Coronary artery (tissue), 2 donors: ENCODE measurements around the gene C13orf46.

Experiments
- DNase-seq: peaks from one replicate; pipeline ENCODE4 v3.0.0-alpha.2; 2017; ENCODE audit warnings: low spot score
- H3K27ac ChIP-seq, 2 donors: fragments of 200-600 bp; sonication (generic); one replicate each; pipeline ENCODE4 v1.5.1; 2016 to 2019
- H3K4me3 ChIP-seq: fragments of 200-600 bp; sonication (generic); 2 replicates; pipeline ENCODE4 v1.5.1; 2016; ENCODE audit warnings: mild to moderate bottlenecking, moderate library complexity
- CTCF ChIP-seq: fragments of 200-600 bp; sonication (generic); IDR thresholded peaks from one replicate; pipeline ENCODE4 v1.5.1; 2019; ENCODE audit warnings: antibody characterized with exemption

C13orf46 gene

DNA sequence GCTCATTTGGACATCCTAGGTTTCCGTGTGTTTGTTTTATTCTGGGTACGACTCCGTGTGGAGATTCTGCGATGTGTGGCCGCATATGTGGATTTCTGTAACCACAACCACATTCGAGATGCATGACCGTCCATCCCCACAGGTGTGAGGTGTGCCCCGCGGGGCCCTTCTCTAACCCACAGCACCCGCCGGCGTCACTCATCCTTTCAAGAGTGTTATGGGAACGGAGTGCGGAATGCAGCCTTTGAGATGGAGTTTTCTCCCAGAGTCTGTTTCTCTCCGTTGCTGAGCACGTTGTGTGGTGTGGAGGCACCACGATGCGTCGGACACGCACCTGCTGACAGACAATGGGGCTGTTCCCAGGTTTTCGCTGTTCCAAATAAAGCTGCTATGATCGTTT lies 40.0 kb downstream of the C13orf46 start:
- H3K4me3 ChIP-seq: no peak overlapping the region
- TF ChIP-seq CTCF: no peak
- DNase-seq: peak; percentile 55
- no peak overlapping the region for H3K27ac ChIP-seq

DNA sequence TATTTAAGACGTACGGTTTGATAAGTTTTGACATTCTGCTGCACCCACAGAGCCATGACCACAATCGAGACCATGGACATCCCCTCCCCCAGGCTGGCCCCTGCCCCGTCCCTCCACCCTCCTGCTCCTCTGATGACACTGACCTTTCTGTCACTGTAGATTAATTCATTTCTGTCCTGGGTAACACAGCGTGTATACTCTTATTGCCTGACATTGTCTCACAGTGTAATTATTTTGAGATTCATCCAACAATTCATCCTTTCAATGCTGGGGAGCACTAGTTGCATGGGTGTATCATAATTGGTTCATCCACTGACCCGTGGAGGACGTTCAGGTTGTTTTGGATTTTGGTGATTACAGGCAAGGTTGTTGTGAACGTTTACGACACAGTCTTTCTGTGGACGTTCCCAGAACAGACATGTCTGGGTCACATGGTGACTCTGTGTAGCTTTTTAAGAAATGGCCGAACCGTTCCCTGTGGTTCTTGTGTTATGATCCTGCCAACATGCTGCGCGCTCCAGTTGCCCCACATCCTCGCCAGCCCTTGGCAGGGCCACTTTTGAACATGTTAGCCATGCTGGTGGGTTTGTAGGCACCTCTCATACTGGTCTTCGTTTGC lies 41.9 kb downstream of the C13orf46 start:
- DNase-seq: peak; percentile 52
- no peak for TF ChIP-seq CTCF
- Histone ChIP-seq H3K27ac (no peak overlapping the region), H3K4me3 (no peak overlapping the region)

DNA sequence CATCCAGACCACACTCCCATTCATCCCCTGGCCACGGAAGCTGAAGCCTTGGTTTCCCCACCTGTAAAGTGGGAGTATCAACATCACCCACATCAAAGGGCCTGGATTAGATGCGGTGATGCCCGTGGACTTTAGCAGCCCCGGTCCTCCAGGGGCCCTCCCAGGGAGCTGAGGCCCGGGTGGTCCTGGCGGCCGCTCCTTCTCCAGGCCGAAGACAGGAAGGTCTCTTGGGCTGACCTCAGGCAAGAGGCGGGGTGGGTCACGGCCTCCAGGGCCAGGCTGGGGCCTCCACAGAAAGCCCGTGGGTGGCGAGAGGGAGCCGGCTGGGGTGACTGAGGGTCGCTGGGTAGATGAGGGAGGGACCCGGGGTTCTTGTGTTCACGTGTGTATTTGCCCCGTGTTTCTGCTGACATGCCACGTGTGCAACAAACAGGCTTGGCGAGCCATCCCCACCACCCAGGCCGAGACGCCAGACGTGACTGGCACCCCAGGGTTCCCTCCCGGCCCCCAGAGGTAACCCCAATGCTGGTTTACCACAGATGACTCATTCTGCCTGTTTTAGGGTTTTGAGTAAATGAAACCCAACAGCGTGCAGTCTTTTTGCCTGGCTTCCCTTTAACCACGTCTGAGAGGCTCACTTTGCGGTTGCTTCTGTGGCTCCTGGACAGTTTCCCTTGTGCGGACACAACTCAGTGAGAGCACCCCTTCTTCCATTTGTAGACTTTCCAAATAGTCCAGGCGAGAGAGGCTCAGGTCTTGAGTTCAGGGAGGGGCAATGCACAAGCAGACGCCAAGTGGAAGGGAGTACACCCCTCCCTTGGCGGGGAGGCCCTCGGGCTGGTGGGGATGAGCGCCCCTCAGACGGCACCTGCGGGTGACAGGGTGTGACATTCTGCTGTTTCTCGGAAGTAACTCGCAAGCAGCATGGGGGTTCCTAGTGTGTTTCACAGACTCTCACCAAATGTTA lies 42.9 kb downstream of the C13orf46 start:
- Histone ChIP-seq H3K27ac (no peak overlapping the region), H3K4me3 (no peak overlapping the region)
- no peak for TF ChIP-seq CTCF
- DNase-seq: peak; percentile 73

GRCh38 chr13:113929628-113930615 lies 44.0 kb downstream of the C13orf46 start:
- Histone ChIP-seq H3K27ac (peak overlapping the region; percentile 74 to 76), H3K4me3 (no peak overlapping the region)
- TF ChIP-seq CTCF: no peak
- peak; percentile 76 for DNase-seq

GRCh38 chr13:113928685-113929627 lies 44.9 kb downstream of the C13orf46 start:
- TF ChIP-seq CTCF: no peak
- H3K27ac ChIP-seq: peak overlapping the region; percentile 74 to 76
- peak; percentile 93 for DNase-seq
- H3K4me3 ChIP-seq: peak overlapping the region; percentile 1
